B cell (primary cell): ENCODE data around the gene BOD1.

Experiments used
- CTCF ChIP-seq: fragments of 200-600 bp; IDR thresholded peaks from one replicate; pipeline ENCODE4 v1.8.0; 2022; ENCODE audit warnings: antibody characterized with exemption, mild to moderate bottlenecking
- EZH2 ChIP-seq: IDR thresholded peaks from 2 replicates; pipeline ENCODE4 v1.6.1; 2012; ENCODE audit warnings: borderline replicate concordance, low read depth, mild to moderate bottlenecking, moderate library complexity, low read length; ENCODE audit not compliant: insufficient read depth, poor library complexity, severe bottlenecking

DNA sequence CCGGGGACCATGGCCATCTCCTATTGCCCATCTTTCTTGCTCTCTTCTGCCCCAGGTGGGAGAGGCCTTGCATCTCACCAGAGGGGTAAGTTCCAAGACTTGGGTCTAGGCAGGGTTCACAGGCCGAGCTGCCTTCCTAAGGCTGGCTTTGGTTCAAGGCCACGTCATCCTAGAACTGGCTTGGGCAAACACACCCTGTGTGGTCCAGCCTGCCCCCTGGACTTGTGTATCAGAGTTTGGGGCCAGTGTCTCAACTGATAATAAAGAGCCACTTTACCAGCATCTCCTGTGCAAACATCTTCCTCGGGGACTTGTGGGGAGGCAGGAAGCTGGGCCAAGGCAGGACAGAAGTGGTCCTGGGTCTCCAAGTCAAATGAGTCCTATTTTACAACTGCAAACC is 17.8 kb downstream of the BOD1 start:
- TF ChIP-seq CTCF (no peak), EZH2 (no peak)
